NK-92 (cell line): Measurements from ENCODE around the gene LIPF.
"Not testable (repeated sequence)": the region's sequence is repeated elsewhere in the genome, so short reads cannot be mapped to it uniquely, and the experiment has no call there.

Source experiments
- DNase-seq: peaks from one replicate; lab custom pipeline; 2025; ENCODE audit not compliant: unreplicated experiment; lab: John Stamatoyannopoulos, UW

LIPF gene

DNA sequence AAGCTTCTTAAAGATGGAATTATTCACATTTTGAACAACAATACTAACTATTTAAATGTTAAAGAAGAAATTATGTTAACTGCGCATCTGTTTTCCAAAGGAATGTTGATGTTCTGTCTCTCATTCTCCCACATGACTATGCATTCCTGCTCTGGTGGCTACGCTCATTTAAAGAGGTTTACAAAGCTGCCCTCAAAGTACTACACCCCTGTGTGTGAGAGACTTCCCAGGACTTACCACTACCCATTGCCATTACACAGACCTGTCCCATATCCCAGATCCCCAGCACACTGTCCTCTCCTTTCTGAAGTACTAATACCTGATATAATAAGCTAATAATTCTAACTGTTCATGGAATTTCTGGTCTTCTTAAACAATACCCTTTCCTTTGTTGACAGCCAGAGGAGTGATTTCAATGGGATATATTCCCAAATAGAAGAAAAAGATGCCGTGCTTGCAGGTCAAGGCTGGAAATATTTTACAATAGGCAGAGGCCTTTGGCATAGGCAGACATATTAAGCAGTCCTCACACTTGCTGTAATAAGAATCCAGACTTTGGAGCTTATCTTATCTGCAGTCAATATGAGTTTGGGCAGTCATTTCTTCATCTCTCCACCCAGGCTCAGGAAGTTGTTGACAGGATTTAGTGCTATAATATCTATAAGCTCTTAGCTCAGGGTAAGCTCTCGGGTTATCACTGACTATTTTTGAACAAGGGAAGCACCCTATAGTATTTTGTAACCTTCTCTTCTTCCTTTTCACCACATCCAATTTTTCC, 12.2 kb downstream of the LIPF start:
- DNase-seq: no peak

DNA sequence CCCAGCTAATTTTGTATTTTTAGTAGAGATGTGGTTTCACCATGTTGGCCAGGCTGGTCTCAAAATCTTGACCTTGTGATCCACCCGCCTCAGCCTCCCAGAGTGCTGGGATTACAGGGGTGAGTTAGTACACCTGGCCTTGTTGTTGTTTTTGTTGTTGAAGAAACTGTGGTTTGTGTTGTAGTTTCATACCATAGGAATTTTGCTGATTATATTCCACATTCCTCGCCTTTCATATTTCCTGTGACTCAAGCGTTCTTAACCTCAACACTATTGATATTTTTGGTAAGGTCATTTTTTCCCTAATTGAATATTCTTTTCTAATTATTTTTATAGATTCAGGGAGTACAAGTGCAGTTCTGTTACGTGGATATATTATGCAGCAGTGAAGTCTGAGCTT, 16.7 kb downstream of the LIPF start:
- no peak for DNase-seq

DNA sequence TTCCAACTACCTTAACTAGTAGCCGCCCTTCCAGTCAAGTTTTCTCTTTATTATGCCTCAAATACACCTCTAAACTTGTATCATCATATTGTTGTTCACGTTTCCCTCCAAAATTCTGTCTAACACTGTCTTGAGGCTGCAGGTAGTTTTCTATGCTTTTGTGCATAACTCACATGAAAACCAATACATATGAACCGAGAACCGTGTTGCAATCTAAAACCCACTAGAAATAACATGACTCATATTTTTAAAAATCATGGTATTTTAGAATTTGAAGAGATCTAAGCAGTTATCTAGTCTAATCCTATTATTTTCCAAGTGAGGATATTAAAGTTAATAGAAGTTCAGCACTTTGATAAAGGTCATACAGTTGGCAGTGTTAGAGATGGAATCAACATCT, 18.2 kb downstream of the LIPF start:
- DNase-seq: no peak

DNA sequence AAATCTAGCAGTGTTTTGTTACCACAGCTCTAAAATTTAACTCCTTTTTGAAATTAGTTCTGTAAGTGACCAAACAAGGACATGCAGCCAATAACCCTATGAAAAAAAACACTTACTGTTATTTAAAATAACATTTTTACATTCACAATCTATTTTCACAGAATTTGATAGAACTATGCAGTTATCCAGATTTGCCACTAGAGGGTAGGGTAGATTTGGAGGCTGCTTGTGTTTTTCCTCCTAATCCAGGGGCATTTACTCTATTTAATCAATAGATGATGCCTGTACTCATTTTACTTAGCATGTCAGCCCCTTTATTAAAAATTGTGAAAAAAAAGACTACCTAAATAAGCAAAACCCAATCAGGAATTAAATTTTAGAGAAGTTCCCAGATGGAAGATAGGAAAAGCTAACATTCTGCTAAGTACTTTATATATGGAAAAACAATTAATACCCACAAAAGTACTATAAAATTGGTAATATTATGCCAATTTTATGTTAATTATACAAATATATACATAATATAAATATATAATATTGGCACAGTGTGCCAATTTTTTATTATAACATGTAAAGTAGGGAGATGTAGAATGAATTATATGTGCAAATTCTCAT, 23.7 kb downstream of the LIPF start:
- DNase-seq: no peak

DNA sequence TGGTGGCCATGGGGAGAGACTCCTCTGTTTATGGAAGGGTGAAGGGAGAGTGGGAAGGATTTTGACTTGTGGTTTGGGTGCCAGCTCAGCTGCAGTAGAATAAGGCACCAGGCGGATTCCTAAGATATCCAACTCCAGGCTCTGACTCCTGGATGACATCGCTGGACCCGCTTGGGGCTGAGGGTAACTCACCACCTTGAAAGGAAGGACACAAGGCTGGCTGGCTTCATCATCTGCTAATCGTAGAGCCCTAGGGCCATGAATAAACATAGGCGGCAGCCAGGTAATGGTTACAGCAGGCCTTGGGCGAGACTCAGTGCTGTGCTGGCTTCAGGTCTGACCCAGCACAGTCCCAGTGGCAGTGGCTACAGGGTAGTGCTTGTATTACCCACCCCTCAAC, 25.1 kb downstream of the LIPF start:
- no peak for DNase-seq

DNA sequence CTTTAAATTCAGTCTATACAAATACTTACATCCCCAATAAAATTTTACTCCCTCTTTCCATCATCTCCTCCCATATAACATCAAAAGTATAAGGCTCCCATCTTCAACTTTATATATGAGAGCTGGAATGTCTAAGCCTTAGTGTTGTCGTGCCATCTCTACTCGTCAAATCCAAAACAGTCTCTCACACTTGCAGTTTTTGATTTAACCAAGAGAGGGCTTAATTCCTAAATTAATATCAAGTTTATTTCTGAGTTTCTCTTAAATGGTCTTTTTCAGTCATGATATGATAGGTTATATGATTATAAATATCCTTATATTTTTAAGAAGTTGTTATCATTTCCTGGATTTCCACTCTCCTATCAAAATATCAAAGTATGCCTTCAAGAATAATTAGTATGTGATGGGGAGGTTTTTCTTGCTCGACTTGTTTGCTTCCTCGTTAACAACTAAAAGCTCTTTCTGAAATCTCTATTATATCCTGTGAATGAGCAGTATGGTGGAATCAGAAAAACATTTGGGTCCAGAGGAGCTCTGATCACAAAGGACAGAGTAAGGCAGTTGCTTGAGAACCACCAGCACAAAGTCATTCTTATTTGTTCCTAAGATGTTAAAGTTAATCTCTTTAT, 29.3 kb downstream of the LIPF start:
- DNase-seq: no peak

DNA sequence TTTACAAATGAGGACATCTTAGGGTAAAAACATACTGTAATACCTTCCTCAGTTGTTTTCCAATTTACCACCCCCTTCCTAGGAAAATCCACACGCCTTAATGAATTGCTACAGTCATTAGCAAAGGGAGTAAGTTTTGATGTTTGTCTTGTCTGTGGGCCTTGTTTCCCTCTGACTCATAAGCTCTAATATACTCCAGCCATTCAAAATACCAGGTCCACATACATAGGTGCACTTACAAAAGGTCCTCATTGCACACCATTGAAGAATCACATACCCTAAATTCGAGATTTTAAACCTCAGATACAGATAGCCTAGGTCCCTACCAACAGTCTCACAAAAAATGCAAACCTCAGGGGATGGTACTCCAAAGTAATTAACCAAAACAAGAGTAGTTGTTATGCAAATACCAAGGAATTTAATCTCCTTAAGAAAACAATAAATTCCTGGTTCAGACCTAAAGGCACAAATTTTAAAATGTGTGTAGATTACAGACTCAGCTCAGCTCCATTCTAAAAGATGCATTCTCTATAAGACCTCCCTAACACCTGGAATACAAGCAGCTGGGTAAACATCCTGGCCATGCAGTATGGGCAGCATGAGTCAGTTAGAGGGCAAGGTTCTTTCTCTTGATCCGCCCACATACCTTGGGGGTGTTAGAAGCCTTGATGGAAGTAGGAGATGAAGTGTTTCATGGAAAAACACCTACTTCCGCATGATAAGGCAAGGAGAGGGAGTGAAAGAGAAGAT, 38.8 kb downstream of the LIPF start:
- no peak for DNase-seq

DNA sequence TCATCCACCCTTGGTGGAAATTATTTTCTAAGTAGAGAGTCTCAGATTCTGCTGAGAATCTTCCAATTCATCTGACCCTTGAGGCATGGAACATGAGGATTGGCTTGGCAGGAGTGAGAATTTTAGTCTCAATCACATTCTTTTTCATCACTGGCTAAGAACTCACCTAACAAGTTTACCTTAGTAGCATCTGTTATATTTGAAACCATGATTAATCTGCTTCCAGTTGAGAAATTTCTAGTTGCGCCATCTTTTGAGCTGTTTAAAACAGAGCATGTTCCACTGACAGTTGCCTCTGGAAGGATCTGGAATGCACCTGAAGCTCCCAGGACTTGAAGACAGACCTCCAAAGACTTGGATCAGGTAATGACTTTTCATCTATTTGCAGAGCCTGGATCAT, 41.7 kb downstream of the LIPF start, which contains the start of gene LIPK:
Gene LIPK (plus strand): TSS at position 292 of the 400 bp plus-strand sequence. CDS start 18,295 bp downstream, outside the sequence.
- DNase-seq: no peak

DNA sequence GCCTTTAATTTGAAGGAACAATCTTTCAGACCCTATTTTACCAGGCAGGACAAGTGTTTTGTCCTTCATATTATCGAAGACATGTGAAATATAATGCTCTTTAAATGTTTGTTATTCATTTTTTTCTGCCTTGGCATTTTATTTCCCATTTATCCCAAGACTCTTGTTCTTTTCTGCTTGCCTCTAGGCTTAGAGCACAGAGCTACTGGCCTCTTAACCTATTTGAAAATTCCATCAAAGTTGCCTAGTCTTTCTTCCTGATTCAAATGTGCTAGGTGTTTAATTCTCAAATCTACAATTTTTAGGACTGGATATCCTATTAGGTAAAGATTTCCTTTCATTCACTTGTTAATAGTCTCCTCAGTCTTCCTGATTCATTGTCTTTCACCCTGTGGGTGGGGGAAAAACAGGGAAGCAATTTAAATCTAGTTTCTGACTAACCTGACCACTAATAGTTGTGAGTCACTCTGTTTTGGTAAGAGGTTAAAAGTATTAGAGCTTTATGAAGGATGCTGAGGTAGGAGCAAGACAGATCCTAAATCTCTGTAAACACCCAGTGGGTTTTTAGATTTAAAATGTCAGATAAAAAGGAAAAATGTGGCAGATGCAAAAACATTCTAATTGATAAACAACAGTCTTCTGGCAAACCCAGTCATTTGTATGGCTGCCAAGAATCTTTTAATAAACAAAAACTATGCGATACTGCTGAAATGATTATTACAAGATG, 43.4 kb downstream of the LIPF start:
- DNase-seq: no peak

DNA sequence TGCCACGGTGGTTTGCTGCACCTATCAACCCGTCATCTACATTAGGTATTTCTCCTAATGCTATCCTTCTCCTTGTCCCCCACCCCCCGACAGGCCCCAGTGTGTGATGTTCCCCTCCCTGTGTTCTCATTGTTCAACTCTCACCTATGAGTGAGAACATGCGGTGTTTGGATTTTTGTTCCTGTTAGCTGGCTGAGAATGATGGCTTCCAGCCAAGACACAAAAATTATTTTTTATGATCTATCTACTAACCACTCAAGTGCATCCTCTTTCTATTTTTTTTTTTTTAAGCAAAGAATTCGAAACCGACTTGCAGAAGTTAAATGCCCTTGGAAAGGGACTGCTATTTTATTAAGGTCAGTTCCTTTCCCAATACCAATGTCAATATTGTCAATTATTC, 45.1 kb downstream of the LIPF start:
- DNase-seq: not testable (repeated sequence)

DNA sequence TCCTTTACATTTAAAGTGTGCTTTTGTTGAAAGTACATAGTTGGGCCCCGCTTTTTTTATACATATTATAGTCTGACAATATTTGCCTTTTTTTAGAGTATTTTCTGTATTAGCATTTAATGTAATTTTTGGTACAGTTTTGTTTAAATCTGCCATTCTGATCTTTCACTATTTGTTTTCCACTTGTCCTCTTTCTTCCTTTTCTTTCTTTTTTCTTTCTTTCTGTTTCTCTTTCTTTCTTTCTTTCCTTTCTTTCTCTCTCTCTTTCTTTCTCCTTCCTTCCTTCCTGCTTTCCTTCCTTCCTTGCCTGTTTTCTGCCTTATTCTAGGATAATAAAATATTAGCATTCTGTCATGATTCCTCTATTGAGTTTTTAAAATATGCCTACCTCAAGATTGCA, 51.3 kb downstream of the LIPF start:
- DNase-seq: no peak

DNA sequence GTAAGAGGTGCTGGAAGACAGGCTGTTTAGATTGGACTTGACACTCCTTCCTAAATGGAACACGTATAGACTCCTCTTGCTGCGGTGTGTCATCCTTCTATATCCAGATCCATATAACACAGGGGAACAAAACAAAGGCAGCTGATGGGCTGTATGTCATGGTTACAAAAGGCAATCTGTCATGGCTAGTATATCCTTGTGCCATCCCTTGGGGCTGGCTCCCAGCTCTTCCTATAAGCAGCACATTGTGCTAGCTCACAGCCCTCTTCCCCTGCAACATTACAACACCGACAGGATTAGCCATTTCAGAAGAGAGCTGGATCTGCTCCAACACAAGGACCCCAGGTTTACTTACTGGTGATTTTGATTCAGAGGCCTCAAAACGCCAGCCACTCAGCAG, 57.1 kb downstream of the LIPF start:
- no peak for DNase-seq

DNA sequence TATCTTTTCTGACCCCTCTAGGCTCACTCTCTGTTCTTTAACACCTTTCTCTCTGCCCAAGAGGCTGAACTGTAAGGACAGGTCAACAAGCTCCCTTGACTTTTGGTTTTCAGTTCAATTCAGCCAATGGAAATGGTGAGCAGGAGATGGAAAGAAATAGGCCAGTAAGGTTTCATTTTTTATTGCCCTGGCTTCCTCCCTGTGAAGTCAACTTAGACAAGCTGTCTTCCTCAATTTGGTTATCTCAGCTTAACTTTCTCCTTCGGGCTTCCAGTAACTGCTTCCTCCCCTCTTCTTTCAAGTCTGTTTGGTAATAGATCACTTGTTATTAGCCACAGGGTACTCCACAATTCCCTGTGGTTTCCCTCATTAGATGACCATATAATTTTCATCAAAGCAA, 61.6 kb downstream of the LIPF start:
- DNase-seq: no peak

DNA sequence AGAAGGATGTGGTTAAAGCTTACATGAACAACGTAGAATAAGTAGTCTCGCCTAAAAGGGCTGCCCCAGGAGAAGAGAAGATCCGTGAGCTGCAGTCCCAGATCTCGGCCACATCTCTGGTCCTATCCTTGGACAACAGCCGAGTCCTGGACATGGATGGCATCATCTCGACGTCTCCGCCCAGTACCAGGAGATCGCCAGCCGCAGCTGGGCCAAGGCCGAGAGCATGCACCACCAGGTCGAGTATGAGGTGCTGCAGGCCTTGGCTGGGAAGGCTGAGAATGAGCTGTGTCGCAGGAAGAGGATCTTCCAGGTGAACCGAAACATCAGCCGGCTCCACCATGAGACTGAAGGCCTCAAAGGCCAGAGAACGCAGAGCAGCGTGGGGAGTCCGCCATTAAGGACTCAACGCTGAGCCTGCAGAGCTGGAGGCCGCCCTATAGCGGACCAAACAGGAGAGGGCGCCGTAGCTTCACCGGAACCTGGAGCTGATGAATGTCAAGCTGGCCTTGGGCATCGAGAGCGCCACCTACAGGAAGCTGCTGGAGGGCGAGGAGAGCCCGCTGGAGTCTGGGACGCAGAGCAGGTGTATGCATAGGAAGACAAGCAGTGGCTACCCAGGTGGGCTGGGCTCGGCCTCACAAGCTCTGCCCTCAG, 64.0 kb downstream of the LIPF start:
- DNase-seq: no peak
